Panc1 (cell line): ENCODE results near the gene F13A1. TPM values are rescaled to one million over a fixed set of nuclear protein-coding genes. Genes with fewer than 3 reads are reported as not detected.

Source experiments
- ATAC-seq: fragments of 200-7000 bp; cut with Tn5 transposase; 2 replicates; pipeline ENCODE4 v1.9.1; 2020; ENCODE audit warnings: mild to moderate bottlenecking, moderate library complexity
- BruUV-seq: library from RNA; stranded (reverse); fragments of 400-500 nt; replicated peaks from 2 replicates; lab custom pipeline; 2021; lab: Mats Ljungman, UMichigan
- CTCF ChIA-PET: fragments of 300-600 bp; sonication (Branson Sonifier 250); formaldehyde crosslinking; loops from one replicate; lab custom pipeline; 2022; ENCODE audit warnings: antibody characterized with exemption; lab: Charles Lee
- POLR2A ChIA-PET: fragments of 300-600 bp; sonication (Branson Sonifier 250); formaldehyde crosslinking; loops from one replicate; lab custom pipeline; 2022; ENCODE audit warnings: antibody characterized with exemption; lab: Charles Lee
- DNase-seq: peaks from one replicate; pipeline ENCODE4 v3.0.0-alpha.2; 2010; ENCODE audit warnings: low read depth, low spot score
- H3K27ac ChIP-seq: 2 replicates; pipeline ENCODE4 v1.5.1; 2011; ENCODE audit warnings: mild to moderate bottlenecking, low read length, inconsistent platforms
- H3K27me3 ChIP-seq: fragments of 200-500 bp; sonication (Bioruptor generic); 2 replicates; pipeline ENCODE4 v1.6.0; 2014; ENCODE audit warnings: low read length, inconsistent platforms; ENCODE audit not compliant: control insufficient read depth, insufficient read depth
- H3K36me3 ChIP-seq: fragments of 200-500 bp; sonication (Bioruptor generic); 2 replicates; pipeline ENCODE4 v1.5.1; 2014; ENCODE audit warnings: inconsistent platforms, mild to moderate bottlenecking, low read length, moderate library complexity; ENCODE audit not compliant: control insufficient read depth, insufficient read depth
- H3K4me1 ChIP-seq: 2 replicates; pipeline ENCODE4 v1.5.1; 2011; ENCODE audit warnings: inconsistent platforms, mild to moderate bottlenecking, low read length, moderate library complexity; ENCODE audit not compliant: control insufficient read depth, insufficient read depth
- H3K4me3 ChIP-seq, 2 experiments: 2 replicates each; pipeline ENCODE4 v1.5.1; 2011 to 2012; ENCODE audit warnings: low read depth in 2 of 2, low read length in 2 of 2, mild to moderate bottlenecking in 2 of 2, inconsistent platforms in 1 of 2, moderate library complexity in 1 of 2
- H3K9me3 ChIP-seq: fragments of 200-500 bp; sonication (Bioruptor generic); 2 replicates; pipeline ENCODE4 v1.5.1; 2014; ENCODE audit warnings: low read depth, mild to moderate bottlenecking, inconsistent platforms, low read length, moderate library complexity; ENCODE audit not compliant: control insufficient read depth, insufficient read depth
- POLR2AphosphoS5 ChIP-seq: IDR thresholded peaks from 2 replicates; pipeline ENCODE4 v1.6.1; 2012; ENCODE audit warnings: mild to moderate bottlenecking, low read depth, low read length, moderate library complexity
- SIN3A ChIP-seq: IDR thresholded peaks from 2 replicates; pipeline ENCODE4 v1.6.1; 2012; ENCODE audit warnings: low read depth, mild to moderate bottlenecking, low read length, moderate library complexity, borderline replicate concordance; ENCODE audit not compliant: insufficient read depth
- TCF7L2 ChIP-seq: IDR thresholded peaks from 2 replicates; pipeline ENCODE4 v1.6.1; 2011; ENCODE audit warnings: mild to moderate bottlenecking, low read depth, low read length, inconsistent platforms
- in situ Hi-C: cut with HindIII; loops from 2 replicates; pipeline ENCODE4 v1.10.0; 2016; ENCODE audit warnings: low sequenced_read_pairs, low pct_unique_long_range_greater_than_20kb
- intact Hi-C: fragments of 100-400 bp; cut with micrococcal nuclease; formaldehyde crosslinking; loops from one replicate; pipeline ENCODE4 v1.10.0; 2022; ENCODE audit not compliant: unreplicated experiment
- total RNA-seq: library from RNA; stranded (reverse); gene quantifications from one replicate; pipeline ENCODE4 v1.2.1, GENCODE V29; 2021; ENCODE audit not compliant: unreplicated experiment
- TF ChIP-seq, protein P1 (sequence below): fragments of 450-650 bp; IDR thresholded peaks from 2 replicates; pipeline ENCODE4 v1.5.1; 2017; ENCODE audit warnings: mild to moderate bottlenecking
- TF ChIP-seq, protein P2 (sequence below), 2 experiments: IDR thresholded peaks; 2 replicates each; pipeline ENCODE4 v1.6.1; 2011 to 2012; ENCODE audit warnings: low read depth in 2 of 2, control low read depth in 1 of 2, low read length in 1 of 2, mild to moderate bottlenecking in 1 of 2, moderate library complexity in 1 of 2; ENCODE audit not compliant: insufficient read depth in 1 of 2

The F13A1 gene
- total RNA-seq, 1 experiment from 2014 or later, result 0.26 TPM

DNA sequence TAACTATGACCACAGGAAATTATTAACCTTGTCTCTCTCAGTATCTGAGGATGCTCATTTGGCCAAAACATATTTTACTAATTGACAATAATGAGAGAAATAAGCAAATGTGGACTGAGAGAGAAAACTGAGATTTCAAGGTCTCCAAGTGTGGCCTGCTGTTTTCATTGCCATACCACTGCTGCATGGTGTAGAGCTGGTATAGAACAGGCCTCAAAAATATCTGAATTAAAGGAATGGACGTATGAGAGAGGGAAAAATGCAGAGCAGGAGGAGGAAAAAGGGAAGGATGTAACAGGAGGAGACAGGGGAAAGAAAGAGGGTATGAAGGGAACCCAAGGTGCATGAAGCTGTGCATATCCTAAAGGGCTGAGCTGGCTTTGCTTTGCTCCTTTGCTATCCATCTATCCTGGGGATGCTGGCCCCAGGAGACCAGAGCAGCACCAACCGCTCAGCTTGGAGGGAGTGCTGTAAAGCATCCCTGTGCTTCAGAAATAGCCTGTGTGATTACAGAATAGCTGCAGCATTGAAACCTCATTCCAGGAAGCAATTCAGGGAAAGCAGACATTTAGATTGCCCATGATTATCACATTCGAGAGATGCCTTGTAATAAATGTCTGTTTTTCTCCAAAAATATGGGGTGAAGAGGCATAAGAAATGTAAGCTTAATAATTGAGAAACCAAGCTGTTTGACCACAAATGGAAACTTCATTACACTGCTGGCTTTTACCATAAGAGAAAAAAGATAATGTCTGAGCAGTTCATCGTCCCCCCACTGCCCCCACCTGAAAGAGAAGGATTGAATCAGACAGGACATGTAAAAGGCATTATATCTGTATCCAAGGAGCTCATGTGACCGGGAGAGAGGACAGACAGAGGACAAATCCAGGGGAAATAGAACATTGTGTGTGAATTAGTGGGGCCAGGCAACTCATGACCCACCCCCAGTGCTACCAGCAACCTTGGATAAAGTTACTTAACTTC lies 80.6 kb downstream of the F13A1 start:
- ATAC-seq, result no peak
- in situ Hi-C loops (no loop called here), intact Hi-C loops (no loop called here)
- Histone ChIP-seq H3K9me3 (no peaks in the 10 kb centered on the region), H3K36me3 (no peaks in the 10 kb centered on the region), H3K27me3 (peaks cover 4% of the 10 kb centered on the region; the same call in 1 of the 2 replicates), H3K4me1 (no peaks in the 10 kb centered on the region), H3K4me3 (no peak overlapping the region), H3K27ac (no peak overlapping the region)
- TF ChIP-seq, protein P1, sequence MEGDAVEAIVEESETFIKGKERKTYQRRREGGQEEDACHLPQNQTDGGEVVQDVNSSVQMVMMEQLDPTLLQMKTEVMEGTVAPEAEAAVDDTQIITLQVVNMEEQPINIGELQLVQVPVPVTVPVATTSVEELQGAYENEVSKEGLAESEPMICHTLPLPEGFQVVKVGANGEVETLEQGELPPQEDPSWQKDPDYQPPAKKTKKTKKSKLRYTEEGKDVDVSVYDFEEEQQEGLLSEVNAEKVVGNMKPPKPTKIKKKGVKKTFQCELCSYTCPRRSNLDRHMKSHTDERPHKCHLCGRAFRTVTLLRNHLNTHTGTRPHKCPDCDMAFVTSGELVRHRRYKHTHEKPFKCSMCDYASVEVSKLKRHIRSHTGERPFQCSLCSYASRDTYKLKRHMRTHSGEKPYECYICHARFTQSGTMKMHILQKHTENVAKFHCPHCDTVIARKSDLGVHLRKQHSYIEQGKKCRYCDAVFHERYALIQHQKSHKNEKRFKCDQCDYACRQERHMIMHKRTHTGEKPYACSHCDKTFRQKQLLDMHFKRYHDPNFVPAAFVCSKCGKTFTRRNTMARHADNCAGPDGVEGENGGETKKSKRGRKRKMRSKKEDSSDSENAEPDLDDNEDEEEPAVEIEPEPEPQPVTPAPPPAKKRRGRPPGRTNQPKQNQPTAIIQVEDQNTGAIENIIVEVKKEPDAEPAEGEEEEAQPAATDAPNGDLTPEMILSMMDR, result no peak
- TF ChIP-seq POLR2AphosphoS5 (no peak), TCF7L2 (no peak), SIN3A (no peak)
- TF ChIP-seq, protein P2, sequence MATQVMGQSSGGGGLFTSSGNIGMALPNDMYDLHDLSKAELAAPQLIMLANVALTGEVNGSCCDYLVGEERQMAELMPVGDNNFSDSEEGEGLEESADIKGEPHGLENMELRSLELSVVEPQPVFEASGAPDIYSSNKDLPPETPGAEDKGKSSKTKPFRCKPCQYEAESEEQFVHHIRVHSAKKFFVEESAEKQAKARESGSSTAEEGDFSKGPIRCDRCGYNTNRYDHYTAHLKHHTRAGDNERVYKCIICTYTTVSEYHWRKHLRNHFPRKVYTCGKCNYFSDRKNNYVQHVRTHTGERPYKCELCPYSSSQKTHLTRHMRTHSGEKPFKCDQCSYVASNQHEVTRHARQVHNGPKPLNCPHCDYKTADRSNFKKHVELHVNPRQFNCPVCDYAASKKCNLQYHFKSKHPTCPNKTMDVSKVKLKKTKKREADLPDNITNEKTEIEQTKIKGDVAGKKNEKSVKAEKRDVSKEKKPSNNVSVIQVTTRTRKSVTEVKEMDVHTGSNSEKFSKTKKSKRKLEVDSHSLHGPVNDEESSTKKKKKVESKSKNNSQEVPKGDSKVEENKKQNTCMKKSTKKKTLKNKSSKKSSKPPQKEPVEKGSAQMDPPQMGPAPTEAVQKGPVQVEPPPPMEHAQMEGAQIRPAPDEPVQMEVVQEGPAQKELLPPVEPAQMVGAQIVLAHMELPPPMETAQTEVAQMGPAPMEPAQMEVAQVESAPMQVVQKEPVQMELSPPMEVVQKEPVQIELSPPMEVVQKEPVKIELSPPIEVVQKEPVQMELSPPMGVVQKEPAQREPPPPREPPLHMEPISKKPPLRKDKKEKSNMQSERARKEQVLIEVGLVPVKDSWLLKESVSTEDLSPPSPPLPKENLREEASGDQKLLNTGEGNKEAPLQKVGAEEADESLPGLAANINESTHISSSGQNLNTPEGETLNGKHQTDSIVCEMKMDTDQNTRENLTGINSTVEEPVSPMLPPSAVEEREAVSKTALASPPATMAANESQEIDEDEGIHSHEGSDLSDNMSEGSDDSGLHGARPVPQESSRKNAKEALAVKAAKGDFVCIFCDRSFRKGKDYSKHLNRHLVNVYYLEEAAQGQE (IDR thresholded peaks at IDR 0.05; ENCODE audit: insufficient read depth in 1 of 2, low read depth in 2 of 2, low read length in 1 of 2), result no peak
- no peak for DNase-seq
- no TSS peak for BruUV-seq
- ChIA-PET CTCF (no interaction called here), POLR2A (no interaction called here)

DNA sequence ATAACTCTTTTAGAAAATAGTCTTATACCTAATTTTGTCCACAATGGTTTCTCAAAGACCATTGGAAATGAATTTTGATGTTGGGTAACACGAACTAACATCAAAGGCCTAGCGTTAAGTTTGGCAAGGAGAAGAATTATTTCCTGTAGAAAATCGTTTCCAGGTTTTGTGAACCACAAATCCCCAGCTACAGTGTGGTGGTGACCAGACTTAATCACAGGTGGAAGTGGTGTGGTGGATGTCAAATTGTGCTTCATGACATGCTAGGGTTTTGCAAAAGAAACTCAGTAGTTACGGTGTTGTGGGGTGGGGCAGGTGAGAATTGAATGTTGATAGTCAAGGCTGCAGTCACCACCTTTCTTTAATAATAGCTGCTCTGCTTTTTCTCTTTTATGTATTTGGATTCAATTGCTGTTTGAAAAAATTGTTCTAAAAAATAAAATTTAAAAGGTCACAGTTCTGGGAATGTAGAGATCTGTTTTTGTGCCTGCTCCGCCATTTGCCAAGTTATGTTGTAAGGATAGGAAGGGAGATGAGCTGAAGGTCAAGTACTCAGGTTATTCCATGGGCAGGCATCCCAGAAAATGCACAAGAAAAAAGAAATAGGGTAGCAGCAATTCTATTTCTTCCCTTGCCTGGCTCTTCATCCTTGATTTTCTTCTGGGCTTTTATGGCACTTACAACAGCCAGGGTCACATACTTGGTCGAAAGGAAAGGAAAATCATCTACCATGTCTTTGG lies 83.6 kb downstream of the F13A1 start:
- no peaks in the 10 kb centered on the region for H3K36me3 ChIP-seq
- TF ChIP-seq TCF7L2 (no peak), SIN3A (no peak), POLR2AphosphoS5 (no peak)
- TF ChIP-seq, protein P2 (IDR thresholded peaks at IDR 0.05; ENCODE audit: insufficient read depth in 1 of 2, low read depth in 2 of 2, low read length in 1 of 2), result no peak
- TF ChIP-seq, protein P1, result no peak
- ATAC-seq, result no peak
- intact Hi-C loops (no loop called here), in situ Hi-C loops (no loop called here)
- H3K4me1 ChIP-seq, result no peaks in the 10 kb centered on the region
- H3K27ac ChIP-seq, result no peak overlapping the region
- ChIA-PET CTCF (no interaction called here), POLR2A (no interaction called here)
- BruUV-seq, result no TSS peak
- no peak overlapping the region for H3K4me3 ChIP-seq
- no peaks in the 10 kb centered on the region for H3K9me3 ChIP-seq
- DNase-seq, result no peak
- peaks cover 3% of the 10 kb centered on the region; the same call in 1 of the 2 replicates for H3K27me3 ChIP-seq
